Endothelial cell of umbilical vein (primary cell): ENCODE data around the gene POU3F3.

Experiments used
- EZH2 ChIP-seq: IDR thresholded peaks from 2 replicates; pipeline ENCODE4 v1.6.1; 2012; ENCODE audit warnings: borderline replicate concordance, low read depth, mild to moderate bottlenecking, moderate library complexity, low read length, inconsistent platforms; ENCODE audit not compliant: severe bottlenecking
- GATA2 ChIP-seq: IDR thresholded peaks from 2 replicates; pipeline ENCODE4 v1.7.0; 2011; ENCODE audit warnings: low read depth, mild to moderate bottlenecking, moderate library complexity, mixed read lengths, low read length; ENCODE audit not compliant: insufficient read length, insufficient read depth
- TF ChIP-seq, protein P1 (sequence below), 2 donors: IDR thresholded peaks; 1 replicate in 1 of 2; 2 replicates in 1 of 2; pipeline ENCODE4 v1.5.1; 2011; ENCODE audit warnings: low read length in 2 of 2, mild to moderate bottlenecking in 2 of 2, moderate library complexity in 2 of 2, control low read depth in 1 of 2, inconsistent platforms in 1 of 2, low read depth in 1 of 2; ENCODE audit not compliant: insufficient read depth in 1 of 2; ENCODE audit errors: extremely low read depth in 1 of 2

DNA sequence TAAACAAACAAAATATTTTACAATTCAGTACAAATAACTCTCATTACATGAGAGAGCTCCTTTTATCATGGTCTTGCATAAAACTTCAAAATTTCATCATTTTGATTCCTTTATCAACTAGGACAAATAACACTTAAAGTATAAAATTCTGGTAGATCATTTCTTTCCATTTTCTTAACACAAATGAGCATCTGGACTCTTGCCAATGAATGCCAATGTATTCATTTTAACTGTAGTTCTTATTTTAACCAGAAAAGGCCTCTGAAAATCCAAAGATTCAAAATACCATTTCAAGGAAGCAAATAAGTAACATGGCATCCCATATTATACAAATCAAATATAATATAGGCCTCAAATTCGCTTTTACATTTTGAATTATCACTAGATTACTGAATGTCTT lies 13.8 kb upstream of the POU3F3 start:
- TF ChIP-seq, protein P1, sequence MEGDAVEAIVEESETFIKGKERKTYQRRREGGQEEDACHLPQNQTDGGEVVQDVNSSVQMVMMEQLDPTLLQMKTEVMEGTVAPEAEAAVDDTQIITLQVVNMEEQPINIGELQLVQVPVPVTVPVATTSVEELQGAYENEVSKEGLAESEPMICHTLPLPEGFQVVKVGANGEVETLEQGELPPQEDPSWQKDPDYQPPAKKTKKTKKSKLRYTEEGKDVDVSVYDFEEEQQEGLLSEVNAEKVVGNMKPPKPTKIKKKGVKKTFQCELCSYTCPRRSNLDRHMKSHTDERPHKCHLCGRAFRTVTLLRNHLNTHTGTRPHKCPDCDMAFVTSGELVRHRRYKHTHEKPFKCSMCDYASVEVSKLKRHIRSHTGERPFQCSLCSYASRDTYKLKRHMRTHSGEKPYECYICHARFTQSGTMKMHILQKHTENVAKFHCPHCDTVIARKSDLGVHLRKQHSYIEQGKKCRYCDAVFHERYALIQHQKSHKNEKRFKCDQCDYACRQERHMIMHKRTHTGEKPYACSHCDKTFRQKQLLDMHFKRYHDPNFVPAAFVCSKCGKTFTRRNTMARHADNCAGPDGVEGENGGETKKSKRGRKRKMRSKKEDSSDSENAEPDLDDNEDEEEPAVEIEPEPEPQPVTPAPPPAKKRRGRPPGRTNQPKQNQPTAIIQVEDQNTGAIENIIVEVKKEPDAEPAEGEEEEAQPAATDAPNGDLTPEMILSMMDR (IDR thresholded peaks at IDR 0.05; ENCODE audit: extremely low read depth in 1 of 2, insufficient read depth in 1 of 2, low read depth in 1 of 2, low read length in 2 of 2) = no peak
- TF ChIP-seq EZH2 (no peak), GATA2 (no peak)
